SK-N-SH treated with all-trans-retinoic acid at 6 μM for 48 hours (cell line): ENCODE results near the gene GRM4.
"Not testable (repeated sequence)": the region's sequence is repeated elsewhere in the genome, so short reads cannot be mapped to it uniquely, and the experiment has no call there.

Source experiments
- ARNTL ChIP-seq: fragments of 450-650 bp; formaldehyde crosslinking; IDR thresholded peaks from 2 replicates; pipeline ENCODE4 v1.5.0; 2020; ENCODE audit warnings: low read depth, mild to moderate bottlenecking, moderate library complexity, borderline replicate concordance
- CREB5 ChIP-seq: fragments of 250-450 bp; sonication (Bioruptor Pico); IDR thresholded peaks from 2 replicates; pipeline ENCODE4 v1.5.1; 2020; ENCODE audit warnings: low read depth, mild to moderate bottlenecking, moderate library complexity
- GLIS3 ChIP-seq: fragments of 250-450 bp; sonication (Bioruptor Pico); IDR thresholded peaks from 2 replicates; pipeline ENCODE4 v1.5.0; 2020; ENCODE audit warnings: mild to moderate bottlenecking, moderate library complexity
- OSR1 ChIP-seq: fragments of 250-450 bp; sonication (Bioruptor Pico); IDR thresholded peaks from 2 replicates; pipeline ENCODE4 v1.8.0; 2022; ENCODE audit warnings: moderate library complexity, mild to moderate bottlenecking, inconsistent platforms
- PATZ1 ChIP-seq: fragments of 250-450 bp; sonication (Bioruptor Pico); IDR thresholded peaks from 2 replicates; pipeline ENCODE4 v1.8.0; 2020; ENCODE audit warnings: mild to moderate bottlenecking, moderate library complexity, borderline replicate concordance
- SNAI2 ChIP-seq: fragments of 250-450 bp; sonication (Bioruptor Pico); IDR thresholded peaks from 2 replicates; pipeline ENCODE4 v1.5.0; 2020; ENCODE audit warnings: mild to moderate bottlenecking, moderate library complexity
- TCF4 ChIP-seq: fragments of 250-450 bp; sonication (Bioruptor Pico); IDR thresholded peaks from 2 replicates; pipeline ENCODE4 v1.8.0; 2021; ENCODE audit warnings: mild to moderate bottlenecking, moderate library complexity, borderline replicate concordance
- ZC3H10 ChIP-seq: fragments of 250-450 bp; sonication (Bioruptor Pico); IDR thresholded peaks from 2 replicates; pipeline ENCODE4 v1.5.1; 2021; ENCODE audit warnings: mild to moderate bottlenecking, moderate library complexity
- ZFP3 ChIP-seq: fragments of 250-450 bp; sonication (Bioruptor Pico); IDR thresholded peaks from 2 replicates; pipeline ENCODE4 v1.5.0; 2020; ENCODE audit warnings: mild to moderate bottlenecking, moderate library complexity
- ZFP30 ChIP-seq: fragments of 450-650 bp; formaldehyde crosslinking; IDR thresholded peaks from 2 replicates; pipeline ENCODE4 v1.5.0; 2022; ENCODE audit warnings: mild to moderate bottlenecking, moderate library complexity
- ZNF565 ChIP-seq: fragments of 450-650 bp; formaldehyde crosslinking; conservative IDR thresholded peaks from 2 replicates; pipeline ENCODE4 v1.5.0; 2020; ENCODE audit warnings: low read depth, mild to moderate bottlenecking, moderate library complexity
- ZNF70 ChIP-seq: fragments of 450-650 bp; formaldehyde crosslinking; IDR thresholded peaks from 2 replicates; pipeline ENCODE4 v1.5.0; 2020; ENCODE audit warnings: mild to moderate bottlenecking, moderate library complexity
- ZNF8 ChIP-seq: fragments of 450-650 bp; formaldehyde crosslinking; IDR thresholded peaks from 2 replicates; pipeline ENCODE4 v1.5.0; 2020; ENCODE audit warnings: mild to moderate bottlenecking, moderate library complexity

- not testable (repeated sequence) for TF ChIP-seq ZNF8 (CRISPR knock-in tag); GLIS3 (CRISPR knock-in tag); PATZ1; ARNTL; TCF4 (CRISPR knock-in tag); ZNF70 (CRISPR knock-in tag); OSR1 (CRISPR knock-in tag); SNAI2 (CRISPR knock-in tag); ZNF565; ZFP3 (CRISPR knock-in tag); ZFP30 (CRISPR knock-in tag); ZC3H10 (CRISPR knock-in tag); CREB5 (CRISPR knock-in tag)
Observed at GRCh38 chr6:34184726-34185125, 38.8 kb upstream of the GRM4 start.
